HepG2 (cell line): ENCODE measurements around the gene ABT1. TPM values are rescaled to one million over a fixed set of nuclear protein-coding genes. Genes with fewer than 3 reads are reported as not detected.

Experiments used
- EEA1 ChIP-seq: sonication (generic); formaldehyde crosslinking; IDR thresholded peaks from 2 replicates; pipeline ENCODE4 v1.5.1; 2020; ENCODE audit warnings: mild to moderate bottlenecking, missing genetic modification reagents, borderline replicate concordance
- KDM6A ChIP-seq: IDR thresholded peaks from 2 replicates; pipeline ENCODE4 v1.6.1; 2016; ENCODE audit warnings: low read depth
- NCOR1 ChIP-seq: fragments of 200-600 bp; sonication (generic); IDR thresholded peaks from 2 replicates; pipeline ENCODE4 v1.7.0; 2017; ENCODE audit warnings: antibody characterized with exemption, low read length, borderline replicate concordance
- NPAS2 ChIP-seq: sonication (generic); formaldehyde crosslinking; IDR thresholded peaks from 2 replicates; pipeline ENCODE4 v1.8.0; 2022; ENCODE audit warnings: mild to moderate bottlenecking, missing genetic modification reagents, borderline replicate concordance
- PAX8 ChIP-seq: sonication (generic); formaldehyde crosslinking; IDR thresholded peaks from 2 replicates; pipeline ENCODE4 v1.8.0; 2022; ENCODE audit warnings: mild to moderate bottlenecking, missing genetic modification reagents, borderline replicate concordance
- PHF8 ChIP-seq: sonication (generic); formaldehyde crosslinking; IDR thresholded peaks from 2 replicates; pipeline ENCODE4 v1.5.0; 2020; ENCODE audit warnings: missing genetic modification reagents
- SRY ChIP-seq: sonication (generic); formaldehyde crosslinking; IDR thresholded peaks from 2 replicates; pipeline ENCODE4 v1.8.0; 2022; ENCODE audit warnings: mild to moderate bottlenecking, missing genetic modification reagents
- ZNF17 ChIP-seq: sonication (generic); formaldehyde crosslinking; IDR thresholded peaks from 2 replicates; pipeline ENCODE4 v1.5.0; 2020; ENCODE audit warnings: mild to moderate bottlenecking, missing genetic modification reagents
- ZNF296 ChIP-seq: sonication (generic); formaldehyde crosslinking; conservative IDR thresholded peaks from 2 replicates; pipeline ENCODE4 v1.5.0; 2020; ENCODE audit warnings: mild to moderate bottlenecking, missing genetic modification reagents
- ZNF556 ChIP-seq: sonication (generic); formaldehyde crosslinking; IDR thresholded peaks from 2 replicates; pipeline ENCODE4 v1.4.0; 2020; ENCODE audit warnings: mild to moderate bottlenecking, missing genetic modification reagents, borderline replicate concordance
- ZNF672 ChIP-seq: sonication (generic); formaldehyde crosslinking; IDR thresholded peaks from 2 replicates; pipeline ENCODE4 v1.8.1; 2022; ENCODE audit warnings: missing genetic modification reagents
- ZNF674 ChIP-seq: sonication (generic); formaldehyde crosslinking; IDR thresholded peaks from 2 replicates; pipeline ENCODE4 v1.5.0; 2020; ENCODE audit warnings: low read depth, mild to moderate bottlenecking, missing genetic modification reagents
- polyA plus RNA-seq, 8 experiments: library from polyadenylated mRNA; depleted of rRNA in 3 of 8; stranded (reverse) in 7 of 8; unstranded in 1 of 8; fragments of >200 nt; fragmentation: Illumina TruSeq in 4 of 8; extraction: Trizol in 4 of 8; gene quantifications; 2 replicates each; pipeline versions ENCODE4 v1.2.1 to v1.2.3, GENCODE V29; 2011 to 2016; ENCODE audit warnings: low read depth in 4 of 8, missing spikeins in 1 of 8, mixed read lengths in 1 of 8; ENCODE audit not compliant: insufficient read depth in 1 of 8
- total RNA-seq, 5 experiments: library from RNA; depleted of rRNA; stranded (reverse); fragments of >200 nt; fragmentation: Illumina TruSeq; extraction: Trizol; gene quantifications; 2 replicates each; pipeline ENCODE4 v1.2.3, GENCODE V29; 2016; ENCODE audit warnings: low read depth in 1 of 5
- TF ChIP-seq, protein P1 (sequence below): sonication (generic); formaldehyde crosslinking; IDR thresholded peaks from 2 replicates; pipeline ENCODE4 v1.8.1; 2022; ENCODE audit warnings: low read depth, mild to moderate bottlenecking, missing genetic modification reagents
- TF ChIP-seq, protein P2 (sequence below): sonication (generic); formaldehyde crosslinking; IDR thresholded peaks from 2 replicates; pipeline ENCODE4 v1.5.0; 2020; ENCODE audit warnings: missing genetic modification reagents
- TF ChIP-seq, protein P3 (sequence below): sonication (generic); formaldehyde crosslinking; IDR thresholded peaks from 2 replicates; pipeline ENCODE4 v1.5.0; 2020; ENCODE audit warnings: mild to moderate bottlenecking, low read depth, missing genetic modification reagents, borderline replicate concordance
- TF ChIP-seq, protein P4 (sequence below): sonication (generic); formaldehyde crosslinking; IDR thresholded peaks from 2 replicates; pipeline ENCODE4 v1.5.1; 2020; ENCODE audit warnings: missing genetic modification reagents, mild to moderate bottlenecking, borderline replicate concordance
- TF ChIP-seq, protein P5 (sequence below): sonication (generic); formaldehyde crosslinking; IDR thresholded peaks from 2 replicates; pipeline ENCODE4 v1.4.0; 2020; ENCODE audit warnings: low read depth, missing genetic modification reagents
- TF ChIP-seq, protein P6 (sequence below), 2 experiments: fragments of 450-650 bp in 1 of 2; sonication (generic) in 1 of 2; formaldehyde crosslinking; IDR thresholded peaks; 2 replicates each; pipeline versions ENCODE4 v1.5.0 to v1.8.0; 2020 to 2022; ENCODE audit warnings: mild to moderate bottlenecking in 1 of 2, missing genetic modification reagents in 1 of 2

Gene ABT1
- total and polyA plus RNA-seq, 2 of the 13 experiments (the other 11 are each of a cell fraction or from before 2014, with no cell fraction given), result 38.4 TPM

DNA sequence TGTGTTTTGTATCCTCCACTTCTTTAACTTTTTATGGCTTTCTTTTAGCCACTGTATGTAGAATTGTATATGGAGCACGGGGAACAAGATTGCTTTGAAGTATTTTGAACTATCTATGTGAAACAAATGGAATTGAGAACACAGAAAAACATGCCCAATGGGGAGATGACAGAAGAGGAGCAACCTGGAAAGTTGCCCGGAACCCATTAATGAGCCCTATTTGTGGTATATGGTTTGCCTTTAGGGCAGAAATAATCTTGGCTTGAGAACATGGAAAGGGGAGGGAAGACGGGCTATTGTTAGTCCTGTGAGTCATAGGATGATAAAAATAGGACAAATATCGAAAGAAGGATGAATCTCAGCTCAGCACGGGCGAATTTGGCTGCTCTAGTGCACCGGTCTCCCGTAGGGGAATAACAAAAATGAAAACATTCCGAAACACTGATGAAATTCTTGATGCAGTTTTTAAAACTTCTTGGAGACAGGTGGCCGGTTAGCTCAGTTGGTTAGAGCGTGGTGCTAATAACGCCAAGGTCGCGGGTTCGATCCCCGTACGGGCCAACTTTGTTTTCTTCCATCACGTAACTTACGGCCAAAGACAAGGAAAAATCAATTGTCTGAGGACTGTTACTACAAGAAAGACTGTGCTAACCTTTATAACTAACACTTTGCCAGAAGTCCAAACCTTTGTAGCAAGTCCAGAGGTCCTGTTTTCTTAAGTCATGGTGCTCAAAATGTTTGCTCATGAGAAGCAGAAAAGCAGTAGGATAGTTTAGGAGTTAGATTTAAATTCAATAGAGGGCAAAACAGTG, 42.9 kb upstream of the ABT1 start (continued):
- TF ChIP-seq, protein P1, sequence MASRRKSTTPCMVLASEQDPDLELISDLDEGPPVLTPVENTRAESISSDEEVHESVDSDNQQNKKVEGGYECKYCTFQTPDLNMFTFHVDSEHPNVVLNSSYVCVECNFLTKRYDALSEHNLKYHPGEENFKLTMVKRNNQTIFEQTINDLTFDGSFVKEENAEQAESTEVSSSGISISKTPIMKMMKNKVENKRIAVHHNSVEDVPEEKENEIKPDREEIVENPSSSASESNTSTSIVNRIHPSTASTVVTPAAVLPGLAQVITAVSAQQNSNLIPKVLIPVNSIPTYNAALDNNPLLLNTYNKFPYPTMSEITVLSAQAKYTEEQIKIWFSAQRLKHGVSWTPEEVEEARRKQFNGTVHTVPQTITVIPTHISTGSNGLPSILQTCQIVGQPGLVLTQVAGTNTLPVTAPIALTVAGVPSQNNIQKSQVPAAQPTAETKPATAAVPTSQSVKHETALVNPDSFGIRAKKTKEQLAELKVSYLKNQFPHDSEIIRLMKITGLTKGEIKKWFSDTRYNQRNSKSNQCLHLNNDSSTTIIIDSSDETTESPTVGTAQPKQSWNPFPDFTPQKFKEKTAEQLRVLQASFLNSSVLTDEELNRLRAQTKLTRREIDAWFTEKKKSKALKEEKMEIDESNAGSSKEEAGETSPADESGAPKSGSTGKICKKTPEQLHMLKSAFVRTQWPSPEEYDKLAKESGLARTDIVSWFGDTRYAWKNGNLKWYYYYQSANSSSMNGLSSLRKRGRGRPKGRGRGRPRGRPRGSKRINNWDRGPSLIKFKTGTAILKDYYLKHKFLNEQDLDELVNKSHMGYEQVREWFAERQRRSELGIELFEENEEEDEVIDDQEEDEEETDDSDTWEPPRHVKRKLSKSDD, result no peak
- TF ChIP-seq ZNF556 (CRISPR knock-in tag), result no peak
- TF ChIP-seq PAX8 (CRISPR knock-in tag), result no peak
- no peak for TF ChIP-seq ZNF17 (CRISPR knock-in tag)
- TF ChIP-seq ZNF296, result no peak
- TF ChIP-seq NPAS2 (CRISPR knock-in tag), result no peak
- TF ChIP-seq, protein P2, sequence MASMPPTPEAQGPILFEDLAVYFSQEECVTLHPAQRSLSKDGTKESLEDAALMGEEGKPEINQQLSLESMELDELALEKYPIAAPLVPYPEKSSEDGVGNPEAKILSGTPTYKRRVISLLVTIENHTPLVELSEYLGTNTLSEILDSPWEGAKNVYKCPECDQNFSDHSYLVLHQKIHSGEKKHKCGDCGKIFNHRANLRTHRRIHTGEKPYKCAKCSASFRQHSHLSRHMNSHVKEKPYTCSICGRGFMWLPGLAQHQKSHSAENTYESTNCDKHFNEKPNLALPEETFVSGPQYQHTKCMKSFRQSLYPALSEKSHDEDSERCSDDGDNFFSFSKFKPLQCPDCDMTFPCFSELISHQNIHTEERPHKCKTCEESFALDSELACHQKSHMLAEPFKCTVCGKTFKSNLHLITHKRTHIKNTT (CRISPR knock-in tag), result peak; percentile 95; the same call in 1 of the 2 replicates
- TF ChIP-seq, protein P3, sequence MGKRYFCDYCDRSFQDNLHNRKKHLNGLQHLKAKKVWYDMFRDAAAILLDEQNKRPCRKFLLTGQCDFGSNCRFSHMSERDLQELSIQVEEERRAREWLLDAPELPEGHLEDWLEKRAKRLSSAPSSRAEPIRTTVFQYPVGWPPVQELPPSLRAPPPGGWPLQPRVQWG, result no peak
- TF ChIP-seq, protein P4, sequence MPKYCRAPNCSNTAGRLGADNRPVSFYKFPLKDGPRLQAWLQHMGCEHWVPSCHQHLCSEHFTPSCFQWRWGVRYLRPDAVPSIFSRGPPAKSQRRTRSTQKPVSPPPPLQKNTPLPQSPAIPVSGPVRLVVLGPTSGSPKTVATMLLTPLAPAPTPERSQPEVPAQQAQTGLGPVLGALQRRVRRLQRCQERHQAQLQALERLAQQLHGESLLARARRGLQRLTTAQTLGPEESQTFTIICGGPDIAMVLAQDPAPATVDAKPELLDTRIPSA (CRISPR knock-in tag), result no peak
- TF ChIP-seq, protein P5, sequence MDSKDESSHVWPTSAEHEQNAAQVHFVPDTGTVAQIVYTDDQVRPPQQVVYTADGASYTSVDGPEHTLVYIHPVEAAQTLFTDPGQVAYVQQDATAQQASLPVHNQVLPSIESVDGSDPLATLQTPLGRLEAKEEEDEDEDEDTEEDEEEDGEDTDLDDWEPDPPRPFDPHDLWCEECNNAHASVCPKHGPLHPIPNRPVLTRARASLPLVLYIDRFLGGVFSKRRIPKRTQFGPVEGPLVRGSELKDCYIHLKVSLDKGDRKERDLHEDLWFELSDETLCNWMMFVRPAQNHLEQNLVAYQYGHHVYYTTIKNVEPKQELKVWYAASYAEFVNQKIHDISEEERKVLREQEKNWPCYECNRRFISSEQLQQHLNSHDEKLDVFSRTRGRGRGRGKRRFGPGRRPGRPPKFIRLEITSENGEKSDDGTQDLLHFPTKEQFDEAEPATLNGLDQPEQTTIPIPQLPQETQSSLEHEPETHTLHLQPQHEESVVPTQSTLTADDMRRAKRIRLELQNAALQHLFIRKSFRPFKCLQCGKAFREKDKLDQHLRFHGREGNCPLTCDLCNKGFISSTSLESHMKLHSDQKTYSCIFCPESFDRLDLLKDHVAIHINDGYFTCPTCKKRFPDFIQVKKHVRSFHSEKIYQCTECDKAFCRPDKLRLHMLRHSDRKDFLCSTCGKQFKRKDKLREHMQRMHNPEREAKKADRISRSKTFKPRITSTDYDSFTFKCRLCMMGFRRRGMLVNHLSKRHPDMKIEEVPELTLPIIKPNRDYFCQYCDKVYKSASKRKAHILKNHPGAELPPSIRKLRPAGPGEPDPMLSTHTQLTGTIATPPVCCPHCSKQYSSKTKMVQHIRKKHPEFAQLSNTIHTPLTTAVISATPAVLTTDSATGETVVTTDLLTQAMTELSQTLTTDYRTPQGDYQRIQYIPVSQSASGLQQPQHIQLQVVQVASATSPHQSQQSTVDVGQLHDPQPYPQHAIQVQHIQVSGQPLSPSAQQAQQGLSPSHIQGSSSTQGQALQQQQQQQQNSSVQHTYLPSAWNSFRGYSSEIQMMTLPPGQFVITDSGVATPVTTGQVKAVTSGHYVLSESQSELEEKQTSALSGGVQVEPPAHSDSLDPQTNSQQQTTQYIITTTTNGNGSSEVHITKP, result 0 out of 2 replicates have a peak, but pooled peaks have one; percentile 5
- TF ChIP-seq EEA1, result no peak
- TF ChIP-seq PHF8 (CRISPR knock-in tag), result no peak; the same call in 1 of the 2 replicates
- TF ChIP-seq NCOR1, result peak; percentile 39; the same call in 1 of the 2 replicates
- TF ChIP-seq ZNF674 (CRISPR knock-in tag), result no peak
- no peak for TF ChIP-seq SRY (CRISPR knock-in tag)
- no peak for TF ChIP-seq KDM6A (CRISPR knock-in tag)
- TF ChIP-seq, protein P6, sequence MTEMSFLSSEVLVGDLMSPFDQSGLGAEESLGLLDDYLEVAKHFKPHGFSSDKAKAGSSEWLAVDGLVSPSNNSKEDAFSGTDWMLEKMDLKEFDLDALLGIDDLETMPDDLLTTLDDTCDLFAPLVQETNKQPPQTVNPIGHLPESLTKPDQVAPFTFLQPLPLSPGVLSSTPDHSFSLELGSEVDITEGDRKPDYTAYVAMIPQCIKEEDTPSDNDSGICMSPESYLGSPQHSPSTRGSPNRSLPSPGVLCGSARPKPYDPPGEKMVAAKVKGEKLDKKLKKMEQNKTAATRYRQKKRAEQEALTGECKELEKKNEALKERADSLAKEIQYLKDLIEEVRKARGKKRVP (CRISPR knock-in tag; IDR thresholded peaks at IDR 0.05), result peak in 1 of 2 experiments; percentile 73; a peak in 1 of 4 replicates
- TF ChIP-seq ZNF672 (CRISPR knock-in tag), result no peak
